ENCODE results near the gene VWF. TPM values are rescaled to one million over a fixed set of nuclear protein-coding genes. Genes with fewer than 3 reads are reported as not detected.

Gene VWF
- total and polyA plus RNA-seq, 2 of the 13 experiments (the other 11 are each of a cell fraction or from before 2014, with no cell fraction given) = 0.20 to 0.25 TPM

DNA sequence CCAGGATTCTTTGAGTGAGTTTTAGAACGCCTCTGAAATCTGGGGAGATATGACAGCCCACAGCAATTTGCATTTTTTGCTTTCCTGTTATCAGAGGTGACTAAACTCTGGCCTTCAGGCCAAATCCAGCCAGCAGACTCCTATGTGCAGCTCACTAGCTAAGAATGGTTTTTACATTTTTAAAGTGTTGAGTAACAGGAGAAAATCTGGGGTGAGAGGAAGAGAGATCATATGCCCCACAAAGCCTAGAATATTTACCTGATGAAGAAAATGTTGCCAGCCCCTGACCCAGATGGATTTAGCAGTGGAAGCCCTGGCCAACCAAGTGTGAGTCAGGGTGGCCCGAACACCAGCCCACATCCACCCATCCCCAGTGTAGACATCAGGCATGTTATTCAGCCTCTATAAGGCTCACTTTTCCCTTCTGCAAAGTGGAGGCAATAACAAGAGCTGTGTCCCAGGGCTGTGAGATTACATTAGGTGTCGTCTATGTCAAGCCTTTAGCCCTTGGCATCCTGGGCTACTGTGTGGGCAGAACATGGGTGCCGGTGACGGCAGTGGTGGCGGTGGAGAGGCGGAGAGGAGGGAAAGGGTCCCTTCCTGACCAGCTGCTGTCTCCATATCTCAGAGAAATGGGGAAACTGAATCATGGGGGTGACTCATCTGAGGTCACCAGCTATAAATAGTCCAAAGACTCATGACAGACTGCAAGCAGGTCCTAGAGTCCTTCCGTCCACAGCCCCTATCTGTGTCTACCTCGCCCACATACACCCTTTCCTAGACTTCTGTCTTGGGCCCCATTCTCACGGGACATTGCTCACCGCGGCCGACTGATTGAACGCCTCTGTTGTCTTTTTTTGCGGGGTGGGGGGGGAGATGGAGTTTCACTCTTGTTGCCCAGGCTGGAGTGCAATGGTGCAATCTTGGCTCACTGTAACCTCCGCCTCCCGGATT is 43.1 kb upstream of the VWF start (continued):
- TF ChIP-seq BCL6 (CRISPR knock-in tag; IDR thresholded peaks at IDR 0.05) = no peak
- no peak for TF ChIP-seq EZH2 (conservative IDR thresholded peaks at IDR 0.05; ENCODE audit: low read depth, low read length)
- TF ChIP-seq ZNF253 (CRISPR knock-in tag; IDR thresholded peaks at IDR 0.05; ENCODE audit: borderline replicate concordance) = no peak
- no peak for TF ChIP-seq ZBTB38 (CRISPR knock-in tag; IDR thresholded peaks at IDR 0.05)
- no peak for TF ChIP-seq SMARCC2 (IDR thresholded peaks at IDR 0.05)
- TF ChIP-seq FOSL2 (CRISPR knock-in tag; IDR thresholded peaks at IDR 0.05) = peak; percentile 70
- TF ChIP-seq, protein P1, sequence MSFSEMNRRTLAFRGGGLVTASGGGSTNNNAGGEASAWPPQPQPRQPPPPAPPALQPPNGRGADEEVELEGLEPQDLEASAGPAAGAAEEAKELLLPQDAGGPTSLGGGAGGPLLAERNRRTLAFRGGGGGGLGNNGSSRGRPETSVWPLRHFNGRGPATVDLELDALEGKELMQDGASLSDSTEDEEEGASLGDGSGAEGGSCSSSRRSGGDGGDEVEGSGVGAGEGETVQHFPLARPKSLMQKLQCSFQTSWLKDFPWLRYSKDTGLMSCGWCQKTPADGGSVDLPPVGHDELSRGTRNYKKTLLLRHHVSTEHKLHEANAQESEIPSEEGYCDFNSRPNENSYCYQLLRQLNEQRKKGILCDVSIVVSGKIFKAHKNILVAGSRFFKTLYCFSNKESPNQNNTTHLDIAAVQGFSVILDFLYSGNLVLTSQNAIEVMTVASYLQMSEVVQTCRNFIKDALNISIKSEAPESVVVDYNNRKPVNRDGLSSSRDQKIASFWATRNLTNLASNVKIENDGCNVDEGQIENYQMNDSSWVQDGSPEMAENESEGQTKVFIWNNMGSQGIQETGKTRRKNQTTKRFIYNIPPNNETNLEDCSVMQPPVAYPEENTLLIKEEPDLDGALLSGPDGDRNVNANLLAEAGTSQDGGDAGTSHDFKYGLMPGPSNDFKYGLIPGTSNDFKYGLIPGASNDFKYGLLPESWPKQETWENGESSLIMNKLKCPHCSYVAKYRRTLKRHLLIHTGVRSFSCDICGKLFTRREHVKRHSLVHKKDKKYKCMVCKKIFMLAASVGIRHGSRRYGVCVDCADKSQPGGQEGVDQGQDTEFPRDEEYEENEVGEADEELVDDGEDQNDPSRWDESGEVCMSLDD (CRISPR knock-in tag; IDR thresholded peaks at IDR 0.05; ENCODE audit: borderline replicate concordance) = no peak
- TF ChIP-seq ARID2 (CRISPR knock-in tag; IDR thresholded peaks at IDR 0.05; ENCODE audit: borderline replicate concordance) = no peak
- no peak for TF ChIP-seq ZSCAN29 (CRISPR knock-in tag; conservative IDR thresholded peaks at IDR 0.05)
- TF ChIP-seq ZSCAN22 (CRISPR knock-in tag; IDR thresholded peaks at IDR 0.05) = no peak
- TF ChIP-seq MIXL1 (CRISPR knock-in tag; IDR thresholded peaks at IDR 0.05) = no peak
- no peak for TF ChIP-seq HDAC6 (IDR thresholded peaks at IDR 0.05; ENCODE audit: low read depth, low read length)
- TF ChIP-seq SOX6 (IDR thresholded peaks at IDR 0.05) = no peak
- no peak for TF ChIP-seq SOX6 (CRISPR knock-in tag; IDR thresholded peaks at IDR 0.05)
- no peak for TF ChIP-seq ZNF296 (CRISPR knock-in tag; conservative IDR thresholded peaks at IDR 0.05)

All from HepG2 (cell line).